Hepatocyte (in vitro differentiated cells): ENCODE data around the gene DDR2.

Source experiments
- EZH2 ChIP-seq: fragments of 200-600 bp; sonication (generic); IDR thresholded peaks from 2 replicates; pipeline ENCODE4 v1.6.1; 2016; ENCODE audit warnings: antibody characterized with exemption, mild to moderate bottlenecking, borderline replicate concordance
- EZH2phosphoT487 ChIP-seq: fragments of 200-600 bp; sonication (generic); IDR thresholded peaks from one replicate; pipeline ENCODE4 v1.6.1; 2018; ENCODE audit warnings: antibody characterized with exemption, mild to moderate bottlenecking, low read depth, moderate library complexity; ENCODE audit not compliant: unreplicated experiment, severe bottlenecking
- TF ChIP-seq, protein P1 (sequence below): fragments of 200-600 bp; sonication (generic); IDR thresholded peaks from 2 replicates; pipeline ENCODE4 v1.5.1; 2016; ENCODE audit warnings: antibody characterized with exemption, mild to moderate bottlenecking; ENCODE audit not compliant: poor library complexity

DNA sequence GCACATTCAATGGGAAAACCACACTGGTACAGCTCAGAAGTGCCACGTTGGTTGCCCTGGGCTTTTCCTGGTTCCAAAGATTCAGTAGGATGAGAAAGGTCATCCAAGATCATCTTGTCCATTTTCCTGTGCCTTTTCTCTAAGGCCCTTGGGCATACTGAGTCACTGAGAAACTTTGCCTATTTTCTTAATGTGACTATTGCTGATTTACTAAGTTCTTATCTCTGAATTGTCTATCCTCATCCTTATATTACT lies 101.0 kb downstream of the DDR2 start:
- TF ChIP-seq, protein P1, sequence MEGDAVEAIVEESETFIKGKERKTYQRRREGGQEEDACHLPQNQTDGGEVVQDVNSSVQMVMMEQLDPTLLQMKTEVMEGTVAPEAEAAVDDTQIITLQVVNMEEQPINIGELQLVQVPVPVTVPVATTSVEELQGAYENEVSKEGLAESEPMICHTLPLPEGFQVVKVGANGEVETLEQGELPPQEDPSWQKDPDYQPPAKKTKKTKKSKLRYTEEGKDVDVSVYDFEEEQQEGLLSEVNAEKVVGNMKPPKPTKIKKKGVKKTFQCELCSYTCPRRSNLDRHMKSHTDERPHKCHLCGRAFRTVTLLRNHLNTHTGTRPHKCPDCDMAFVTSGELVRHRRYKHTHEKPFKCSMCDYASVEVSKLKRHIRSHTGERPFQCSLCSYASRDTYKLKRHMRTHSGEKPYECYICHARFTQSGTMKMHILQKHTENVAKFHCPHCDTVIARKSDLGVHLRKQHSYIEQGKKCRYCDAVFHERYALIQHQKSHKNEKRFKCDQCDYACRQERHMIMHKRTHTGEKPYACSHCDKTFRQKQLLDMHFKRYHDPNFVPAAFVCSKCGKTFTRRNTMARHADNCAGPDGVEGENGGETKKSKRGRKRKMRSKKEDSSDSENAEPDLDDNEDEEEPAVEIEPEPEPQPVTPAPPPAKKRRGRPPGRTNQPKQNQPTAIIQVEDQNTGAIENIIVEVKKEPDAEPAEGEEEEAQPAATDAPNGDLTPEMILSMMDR: no peak
- no peak for TF ChIP-seq EZH2
- no peak for TF ChIP-seq EZH2phosphoT487
